Fibroblast of lung (primary cell): ENCODE measurements around the gene DDX27. TPM values are rescaled to one million over a fixed set of nuclear protein-coding genes. Genes with fewer than 3 reads are reported as not detected.

Experiments
- DNase-seq, 2 donors: peaks; one replicate each; pipeline versions ENCODE4 v3.0.0 to v3.0.0-alpha.2; 2010; ENCODE audit warnings: low read depth in 2 of 2
- H2AFZ ChIP-seq: 2 replicates; pipeline ENCODE4 v1.5.1; 2012; ENCODE audit warnings: low read length, control low read depth, inconsistent platforms
- H3K27ac ChIP-seq: 2 replicates; pipeline ENCODE4 v1.5.1; 2011; ENCODE audit warnings: low read length, control low read depth; ENCODE audit not compliant: insufficient read depth
- H3K27me3 ChIP-seq: 2 replicates; pipeline ENCODE4 v1.5.1; 2011; ENCODE audit warnings: mild to moderate bottlenecking, low read length; ENCODE audit not compliant: control insufficient read depth, insufficient read depth
- H3K36me3 ChIP-seq: 2 replicates; pipeline ENCODE4 v1.5.1; 2011; ENCODE audit warnings: low read length; ENCODE audit not compliant: control insufficient read depth, insufficient read depth
- H3K4me1 ChIP-seq: 2 replicates; pipeline ENCODE4 v1.5.1; 2011; ENCODE audit warnings: low read length; ENCODE audit not compliant: control insufficient read depth, insufficient read depth; ENCODE audit errors: extremely low read depth
- H3K4me2 ChIP-seq: 2 replicates; pipeline ENCODE4 v1.5.1; 2011; ENCODE audit warnings: low read length, control low read depth; ENCODE audit not compliant: insufficient read depth; ENCODE audit errors: extremely low read depth
- H3K4me3 ChIP-seq, 4 experiments: fragments of 200-600 bp in 1 of 4; sonication (generic) in 1 of 4; replicated peaks in 1 of 4; 2 replicates each; pipeline ENCODE4 v1.5.1; 2011 to 2016; ENCODE audit warnings: low read length in 4 of 4, low read depth in 3 of 4, mild to moderate bottlenecking in 3 of 4, control low read depth in 2 of 4, inconsistent platforms in 1 of 4, mixed read lengths in 1 of 4; ENCODE audit not compliant: insufficient read depth in 1 of 4; ENCODE audit errors: control extremely low read depth in 1 of 4
- H3K79me2 ChIP-seq: 2 replicates; pipeline ENCODE4 v1.5.1; 2012; ENCODE audit warnings: mild to moderate bottlenecking, low read length, inconsistent platforms; ENCODE audit not compliant: control insufficient read depth, insufficient read depth
- H3K9ac ChIP-seq: 2 replicates; pipeline ENCODE4 v1.5.1; 2011; ENCODE audit warnings: mild to moderate bottlenecking, low read length, control low read depth; ENCODE audit not compliant: insufficient read depth
- H3K9me3 ChIP-seq: 2 replicates; pipeline ENCODE4 v1.5.1; 2012; ENCODE audit warnings: low read depth, low read length; ENCODE audit not compliant: control insufficient read depth, insufficient read depth
- H4K20me1 ChIP-seq: 2 replicates; pipeline ENCODE4 v1.5.1; 2011; ENCODE audit warnings: low read length; ENCODE audit not compliant: control insufficient read depth, insufficient read depth; ENCODE audit errors: extremely low read depth
- EZH2 ChIP-seq: IDR thresholded peaks from 2 replicates; pipeline ENCODE4 v1.5.1; 2012; ENCODE audit warnings: low read length, control low read depth, mild to moderate bottlenecking; ENCODE audit errors: missing control alignments
- polyA plus RNA-seq, 2 donors: library from polyadenylated mRNA; depleted of rRNA in 1 of 2; stranded (reverse) in 1 of 2; unstranded in 1 of 2; fragments of >200 nt; gene quantifications; 2 replicates each; pipeline ENCODE4 v1.2.1, GENCODE V29; 2011 to 2012; ENCODE audit warnings: missing spikeins in 1 of 2
- total RNA-seq: library from RNA; depleted of rRNA; stranded (reverse); fragments of >200 nt; gene quantifications from 2 replicates; pipeline ENCODE4 v1.2.1, GENCODE V29; 2014
- TF ChIP-seq, protein P1 (sequence below), 2 donors: IDR thresholded peaks in 1 of 2; conservative IDR thresholded peaks in 1 of 2; 1 replicate in 1 of 2; 2 replicates in 1 of 2; pipeline ENCODE4 v1.5.1; 2011 to 2012; ENCODE audit warnings: low read length in 2 of 2, control low read depth in 1 of 2, inconsistent platforms in 1 of 2, low read depth in 1 of 2, mild to moderate bottlenecking in 1 of 2

DDX27 gene
- total and polyA plus RNA-seq, 2 donors (not counting 1 experiment from before 2014, with no cell fraction given), result 24.7 to 32.5 TPM

- peaks cover 9% of the 10 kb centered on the region for H4K20me1 ChIP-seq
- H3K4me2 ChIP-seq, result peak overlapping the region; percentile 50
- H3K36me3 ChIP-seq, result peaks cover 29% of the 10 kb centered on the region
- H3K4me3 ChIP-seq, result peak overlapping the region; percentile 64 to 100 (median 84)
- H3K27me3 ChIP-seq, result no peaks in the 10 kb centered on the region
- peak overlapping the region; percentile 88 for H3K27ac ChIP-seq
- TF ChIP-seq EZH2, result no peak
- TF ChIP-seq, protein P1, sequence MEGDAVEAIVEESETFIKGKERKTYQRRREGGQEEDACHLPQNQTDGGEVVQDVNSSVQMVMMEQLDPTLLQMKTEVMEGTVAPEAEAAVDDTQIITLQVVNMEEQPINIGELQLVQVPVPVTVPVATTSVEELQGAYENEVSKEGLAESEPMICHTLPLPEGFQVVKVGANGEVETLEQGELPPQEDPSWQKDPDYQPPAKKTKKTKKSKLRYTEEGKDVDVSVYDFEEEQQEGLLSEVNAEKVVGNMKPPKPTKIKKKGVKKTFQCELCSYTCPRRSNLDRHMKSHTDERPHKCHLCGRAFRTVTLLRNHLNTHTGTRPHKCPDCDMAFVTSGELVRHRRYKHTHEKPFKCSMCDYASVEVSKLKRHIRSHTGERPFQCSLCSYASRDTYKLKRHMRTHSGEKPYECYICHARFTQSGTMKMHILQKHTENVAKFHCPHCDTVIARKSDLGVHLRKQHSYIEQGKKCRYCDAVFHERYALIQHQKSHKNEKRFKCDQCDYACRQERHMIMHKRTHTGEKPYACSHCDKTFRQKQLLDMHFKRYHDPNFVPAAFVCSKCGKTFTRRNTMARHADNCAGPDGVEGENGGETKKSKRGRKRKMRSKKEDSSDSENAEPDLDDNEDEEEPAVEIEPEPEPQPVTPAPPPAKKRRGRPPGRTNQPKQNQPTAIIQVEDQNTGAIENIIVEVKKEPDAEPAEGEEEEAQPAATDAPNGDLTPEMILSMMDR (conservative IDR thresholded peaks at IDR 0.05 in 1 of 2, IDR thresholded peaks at IDR 0.05 in 1 of 2; ENCODE audit: low read depth in 1 of 2, low read length in 2 of 2), result no peak
- peaks cover 9% of the 10 kb centered on the region for H3K9me3 ChIP-seq
- H3K9ac ChIP-seq, result peak overlapping the region; percentile 81
- H3K4me1 ChIP-seq, result peaks cover 3% of the 10 kb centered on the region
- DNase-seq, result no peak
- no peak overlapping the region for H2AFZ ChIP-seq
- peaks cover 78% of the 10 kb centered on the region for H3K79me2 ChIP-seq
Observed at GRCh38 chr20:49277786-49278035, 58.5 kb downstream of the DDX27 start.

DNA sequence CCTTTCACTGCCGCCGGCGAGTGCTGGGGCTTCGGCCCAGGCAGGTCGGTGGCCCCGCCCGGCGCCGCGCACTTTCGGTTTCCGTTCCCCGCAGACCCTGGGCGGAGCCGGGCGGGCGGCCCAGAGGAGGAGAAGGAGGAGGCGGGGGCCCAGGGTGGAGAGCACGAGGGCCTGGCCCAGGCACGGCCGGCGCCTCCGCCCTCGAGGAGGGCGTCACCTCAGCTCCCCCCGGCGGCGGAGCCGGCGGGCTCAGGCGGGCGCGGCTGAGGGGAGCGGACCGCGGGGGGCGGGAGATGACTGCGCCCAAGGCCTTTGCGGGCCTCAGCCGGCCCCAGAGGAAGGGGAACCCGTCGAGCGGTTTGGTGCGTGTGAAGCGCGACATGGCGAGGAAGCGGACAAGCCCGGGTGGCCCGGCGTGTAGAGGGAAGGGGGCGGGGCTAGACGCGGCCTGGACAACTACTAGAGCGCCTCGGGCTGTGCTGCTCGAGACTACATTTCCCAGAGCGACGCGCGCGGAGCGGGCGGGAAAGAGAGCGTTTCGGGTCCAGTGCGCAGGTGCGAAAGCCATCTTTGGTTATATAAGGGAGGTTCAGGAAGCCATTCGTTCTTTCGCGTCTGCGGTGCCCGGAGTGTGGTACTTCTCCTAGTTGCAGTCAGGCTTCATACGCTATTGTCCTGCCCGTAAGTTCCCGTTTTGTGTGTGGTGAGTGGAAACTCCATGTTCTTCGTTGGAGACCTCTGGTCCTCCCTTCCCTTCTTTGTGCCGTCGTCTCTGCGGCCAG, 59.0 kb downstream of the DDX27 start, which contains the start of gene ZNFX1:
Gene ZNFX1, minus strand, starts transcription at position 22 of the 782 bp plus-strand sequence. CDS start 2,218 bp downstream, outside the sequence.
- peak within 1 kb of the TSS; percentile 84 for H3K9ac ChIP-seq
- peaks cover 9% of the 10 kb centered on the region for H4K20me1 ChIP-seq

More for the DNA sequence above, 59.0 kb downstream of the DDX27 start, which contains the start of gene ZNFX1:
- Histone ChIP-seq H3K79me2 (peaks cover 81% of the 10 kb centered on the region), H3K36me3 (peaks cover 34% of the 10 kb centered on the region), H2AFZ (peak within 1 kb of the TSS; percentile 67), H3K27me3 (no peaks in the 10 kb centered on the region), H3K4me1 (peaks cover 3% of the 10 kb centered on the region), H3K9me3 (peaks cover 10% of the 10 kb centered on the region), H3K27ac (peak within 1 kb of the TSS; percentile 88), H3K4me2 (peak within 1 kb of the TSS; percentile 92), H3K4me3 (peak within 1 kb of the TSS; percentile 64 to 100 (median 91))
- TF ChIP-seq, protein P1 (conservative IDR thresholded peaks at IDR 0.05 in 1 of 2, IDR thresholded peaks at IDR 0.05 in 1 of 2; ENCODE audit: low read depth in 1 of 2, low read length in 2 of 2), result no peak
- TF ChIP-seq EZH2, result no peak
- DNase-seq, result peak; percentile 94 to 98
